Measurements from ENCODE around the gene RGS17.
"Not testable (repeated sequence)": the region's sequence is repeated elsewhere in the genome, so short reads cannot be mapped to it uniquely, and the experiment has no call there.

Gene RGS17

GRCh38 chr6:152981989-152982903 is 148.8 kb downstream of the RGS17 start:
- no peak for DNase-seq

- DNase-seq, result no peak
Observed at GRCh38 chr6:152981219-152981618, 149.9 kb downstream of the RGS17 start.

GRCh38 chr6:152980656-152981055 is 150.4 kb downstream of the RGS17 start:
- no peak for DNase-seq

GRCh38 chr6:152979116-152979515 is 152.0 kb downstream of the RGS17 start:
- DNase-seq, result no peak

GRCh38 chr6:152978058-152978457 is 153.0 kb downstream of the RGS17 start:
- DNase-seq, result no peak

GRCh38 chr6:152977556-152977955 is 153.5 kb downstream of the RGS17 start:
- no peak for DNase-seq

- DNase-seq, result no peak
Observed at GRCh38 chr6:152976749-152977148, 154.3 kb downstream of the RGS17 start.

- DNase-seq, result peak; percentile 61
Observed at GRCh38 chr6:152975204-152975915, 155.7 kb downstream of the RGS17 start.

GRCh38 chr6:152973916-152974315 is 157.2 kb downstream of the RGS17 start:
- DNase-seq, result no peak

GRCh38 chr6:152969688-152970418 is 161.2 kb downstream of the RGS17 start:
- DNase-seq, result no peak

GRCh38 chr6:152966168-152966894 is 164.8 kb downstream of the RGS17 start:
- not testable (repeated sequence) for DNase-seq

GRCh38 chr6:152959333-152959732 is 171.7 kb downstream of the RGS17 start:
- DNase-seq, result no peak

- no peak for DNase-seq
Observed at GRCh38 chr6:152957796-152958195, 173.3 kb downstream of the RGS17 start.
